ENCODE data around the gene RGS2.

- TF ChIP-seq NONO (IDR thresholded peaks at IDR 0.05; ENCODE audit: low read depth in 2 of 2, low read length in 1 of 2) (no peak), PATZ1 (CRISPR knock-in tag; IDR thresholded peaks at IDR 0.05; ENCODE audit: borderline replicate concordance) (no peak), ERF (CRISPR knock-in tag; IDR thresholded peaks at IDR 0.05) (no peak)
Observed at GRCh38 chr1:192811006-192811405, 2.2 kb downstream of the RGS2 start.
